A673 (cell line): ENCODE results near the gene ZMYM4.

Experiments
- CTCF ChIP-seq: fragments of 300-800, 200-600 bp; sonication (generic); conservative IDR thresholded peaks from 2 replicates; pipeline ENCODE4 v1.5.1; 2017; ENCODE audit warnings: low read depth, mild to moderate bottlenecking, antibody characterized with exemption, low read length, moderate library complexity, mixed read lengths
- EZH2 ChIP-seq: fragments of 200-600 bp; sonication (generic); IDR thresholded peaks from 2 replicates; pipeline ENCODE4 v1.6.1; 2017; ENCODE audit warnings: borderline replicate concordance, low read depth, mild to moderate bottlenecking, mixed read lengths, antibody characterized with exemption, low read length; ENCODE audit not compliant: poor library complexity, severe bottlenecking

- no peak for TF ChIP-seq EZH2
- TF ChIP-seq CTCF, result no peak
Measured at GRCh38 chr1:35320937-35321336, 52.4 kb downstream of the ZMYM4 start.
